H9 (cell line): Measurements from ENCODE around the gene CNTFR. TPM values are rescaled to one million over a fixed set of nuclear protein-coding genes. Genes with fewer than 3 reads are reported as not detected.

Source experiments
- DNase-seq: peaks from one replicate; pipeline ENCODE4 v3.0.0-alpha.2; 2017
- H2AFZ ChIP-seq: one replicate; pipeline ENCODE4 v1.6.1; 2013; ENCODE audit warnings: mild to moderate bottlenecking, low read length, control low read depth, moderate library complexity
- H2AK5ac ChIP-seq: 2 replicates; pipeline ENCODE4 v1.6.1; 2013; ENCODE audit warnings: low read length, control low read depth, mixed read lengths; ENCODE audit not compliant: insufficient read length
- H2BK120ac ChIP-seq: one replicate; pipeline ENCODE4 v1.6.1; 2013; ENCODE audit warnings: low read depth, mild to moderate bottlenecking, low read length, control low read depth, inconsistent platforms; ENCODE audit not compliant: poor library complexity, severe bottlenecking
- H2BK12ac ChIP-seq: 2 replicates; pipeline ENCODE4 v1.6.1; 2013; ENCODE audit warnings: low read length, control low read depth, mixed read lengths, low read depth; ENCODE audit not compliant: insufficient read length
- H2BK15ac ChIP-seq: 2 replicates; pipeline ENCODE4 v1.6.1; 2013; ENCODE audit warnings: low read depth, low read length, control low read depth
- H2BK20ac ChIP-seq: one replicate; pipeline ENCODE4 v1.6.1; 2013; ENCODE audit warnings: low read depth, mild to moderate bottlenecking, low read length, control low read depth, inconsistent platforms; ENCODE audit not compliant: poor library complexity, severe bottlenecking
- H2BK5ac ChIP-seq: 2 replicates; pipeline ENCODE4 v1.6.1; 2013; ENCODE audit warnings: low read length, control low read depth, mixed read lengths; ENCODE audit not compliant: insufficient read length
- H3K14ac ChIP-seq: 2 replicates; pipeline ENCODE4 v1.6.1; 2013; ENCODE audit warnings: low read length, control low read depth; ENCODE audit not compliant: insufficient read depth
- H3K18ac ChIP-seq: 2 replicates; pipeline ENCODE4 v1.6.1; 2013; ENCODE audit warnings: low read depth, mild to moderate bottlenecking, mixed read lengths, low read length, control low read depth; ENCODE audit not compliant: insufficient read length
- H3K23ac ChIP-seq: 2 replicates; pipeline ENCODE4 v1.6.1; 2013; ENCODE audit warnings: low read length, control low read depth, mixed read lengths, low read depth; ENCODE audit not compliant: insufficient read length
- H3K23me2 ChIP-seq: 2 replicates; pipeline ENCODE4 v1.6.1; 2013; ENCODE audit warnings: low read depth, mild to moderate bottlenecking, mixed read lengths, low read length, control low read depth; ENCODE audit not compliant: insufficient read length, poor library complexity, severe bottlenecking
- H3K27ac ChIP-seq: 2 replicates; pipeline ENCODE4 v1.5.1; 2013; ENCODE audit warnings: low read length, control low read depth, mixed read lengths, low read depth; ENCODE audit not compliant: insufficient read length
- H3K27me3 ChIP-seq: 2 replicates; pipeline ENCODE4 v1.6.1; 2013; ENCODE audit warnings: low read length, control low read depth, inconsistent platforms; ENCODE audit not compliant: insufficient read depth
- H3K4ac ChIP-seq: 2 replicates; pipeline ENCODE4 v1.6.1; 2013; ENCODE audit warnings: low read depth, mild to moderate bottlenecking, control low read depth, inconsistent platforms, low read length, moderate library complexity
- H3K4me1 ChIP-seq: 2 replicates; pipeline ENCODE4 v1.6.1; 2013; ENCODE audit warnings: low read length, control low read depth, inconsistent platforms; ENCODE audit not compliant: insufficient read depth
- H3K4me2 ChIP-seq: 2 replicates; pipeline ENCODE4 v1.6.1; 2013; ENCODE audit warnings: low read length, control low read depth, mixed read lengths; ENCODE audit not compliant: insufficient read length, insufficient read depth
- H3K56ac ChIP-seq: 2 replicates; pipeline ENCODE4 v1.6.1; 2013; ENCODE audit warnings: low read depth, mild to moderate bottlenecking, mixed read lengths, low read length, control low read depth; ENCODE audit not compliant: insufficient read length
- H3K79me1 ChIP-seq: 2 replicates; pipeline ENCODE4 v1.6.1; 2013; ENCODE audit warnings: low read depth, mild to moderate bottlenecking, moderate library complexity, low read length, control low read depth, inconsistent platforms; ENCODE audit not compliant: insufficient read depth, poor library complexity, severe bottlenecking
- H3K79me2 ChIP-seq: 2 replicates; pipeline ENCODE4 v1.6.1; 2013; ENCODE audit warnings: low read length, control low read depth, inconsistent platforms; ENCODE audit not compliant: insufficient read depth
- H3K9ac ChIP-seq: 2 replicates; pipeline ENCODE4 v1.6.1; 2013; ENCODE audit warnings: low read length, control low read depth, mixed read lengths; ENCODE audit not compliant: insufficient read length; ENCODE audit errors: extremely low read depth
- H3K9me3 ChIP-seq: one replicate; pipeline ENCODE4 v1.6.1; 2013; ENCODE audit warnings: low read depth, low read length, inconsistent platforms; ENCODE audit not compliant: control insufficient read depth
- H3T11ph ChIP-seq: one replicate; pipeline ENCODE4 v1.6.1; 2013; ENCODE audit warnings: mild to moderate bottlenecking, low read length, control low read depth, inconsistent platforms
- H4K20me1 ChIP-seq: one replicate; pipeline ENCODE4 v1.6.1; 2013; ENCODE audit not compliant: control insufficient read depth, insufficient read length, insufficient read depth
- H4K5ac ChIP-seq: 2 replicates; pipeline ENCODE4 v1.6.1; 2013; ENCODE audit warnings: low read depth, mild to moderate bottlenecking, mixed read lengths, low read length, control low read depth; ENCODE audit not compliant: insufficient read length
- H4K8ac ChIP-seq: replicated peaks from 2 replicates; pipeline ENCODE4 v1.6.1; 2013; ENCODE audit warnings: low read length, control low read depth, mixed read lengths, low read depth; ENCODE audit not compliant: insufficient read length
- H4K91ac ChIP-seq: 2 replicates; pipeline ENCODE4 v1.6.1; 2013; ENCODE audit warnings: low read depth, mild to moderate bottlenecking, moderate library complexity, mixed read lengths, low read length, control low read depth; ENCODE audit not compliant: insufficient read length
- H3K27ac Mint-ChIP-seq, 3 experiments: 2 replicates in 2 of 3; 3 replicates in 1 of 3; pipeline ENCODE4 v1.8.0; 2020 to 2021; ENCODE audit warnings: mixed read lengths in 3 of 3, mild to moderate bottlenecking in 1 of 3, moderate library complexity in 1 of 3
- H3K27me3 Mint-ChIP-seq: 2 replicates; pipeline ENCODE4 v1.8.0; 2021; ENCODE audit warnings: low read depth, mild to moderate bottlenecking, moderate library complexity, mixed read lengths
- H3K36me3 Mint-ChIP-seq, 3 experiments: 2 replicates in 2 of 3; 3 replicates in 1 of 3; pipeline ENCODE4 v1.8.0; 2020 to 2021; ENCODE audit warnings: low read depth in 3 of 3, mixed read lengths in 3 of 3; ENCODE audit not compliant: insufficient read depth in 1 of 3
- H3K4me1 Mint-ChIP-seq, 2 experiments: 2 replicates each; pipeline ENCODE4 v1.8.0; 2020; ENCODE audit warnings: mixed read lengths in 2 of 2
- H3K4me3 Mint-ChIP-seq, 2 experiments: 2 replicates in 1 of 2; 3 replicates in 1 of 2; pipeline ENCODE4 v1.8.0; 2020 to 2021; ENCODE audit warnings: mild to moderate bottlenecking in 2 of 2, mixed read lengths in 2 of 2, moderate library complexity in 1 of 2
- H3K9me3 Mint-ChIP-seq, 2 experiments: 2 replicates in 1 of 2; 3 replicates in 1 of 2; pipeline ENCODE4 v1.8.0; 2020; ENCODE audit warnings: mild to moderate bottlenecking in 2 of 2, mixed read lengths in 2 of 2, moderate library complexity in 1 of 2
- CTCF ChIP-seq: fragments of 200-600 bp; sonication (generic); conservative IDR thresholded peaks from 3 replicates; pipeline ENCODE4 v1.8.0; 2021; ENCODE audit warnings: antibody characterized with exemption, mild to moderate bottlenecking
- WGBS: extraction: QIAGEN DNeasy Blood & Tissue Kit; methylation state at CpG from one replicate; pipeline ENCODE4 v1.1.7; 2013; ENCODE audit warnings: missing lambda C conversion rate, low lambda C conversion rate, mixed read lengths; ENCODE audit not compliant: insufficient read length; ENCODE audit errors: extremely low coverage; 5-methylcytosine and 5-hydroxymethylcytosine counted together
- total RNA-seq: library from RNA; stranded (reverse); gene quantifications from 2 replicates; pipeline ENCODE4 v1.2.1, GENCODE V29; 2021

Gene CNTFR
- total RNA-seq, 1 experiment from 2014 or later, result 0.55 TPM

GRCh38 chr9:34579808-34580163 lies 9.7 kb downstream of the CNTFR start:
- peak overlapping the region in 1 of 2 experiments; percentile 72; a peak in 3 of 5 replicates for H3K4me3 Mint-ChIP-seq
- no peaks in the 10 kb centered on the region for H4K20me1 ChIP-seq
- no peaks in the 10 kb centered on the region for H3K9me3 ChIP-seq
- no peak overlapping the region for H2BK5ac ChIP-seq
- no peak overlapping the region for H2AK5ac ChIP-seq
- H3K27ac ChIP-seq, result no peak overlapping the region
- no peak overlapping the region for H4K5ac ChIP-seq
- no peak for DNase-seq
- no peaks in the 10 kb centered on the region for H3K79me2 ChIP-seq
- H3K27ac Mint-ChIP-seq, result no peak overlapping the region
- H2BK120ac ChIP-seq, result no peak overlapping the region
- no peak overlapping the region for H3T11ph ChIP-seq
- no peak overlapping the region for H2BK12ac ChIP-seq
- no peak overlapping the region for H2BK20ac ChIP-seq
- no peak overlapping the region for H3K56ac ChIP-seq
- peak overlapping the region; percentile 58 for H3K4me2 ChIP-seq
- no peak for TF ChIP-seq CTCF
- no peak overlapping the region for H3K14ac ChIP-seq
- H2BK15ac ChIP-seq, result no peak overlapping the region
- no peak overlapping the region for H3K18ac ChIP-seq
- no peaks in the 10 kb centered on the region for H3K36me3 Mint-ChIP-seq
- H3K4me1 ChIP-seq, result peaks cover 12% of the 10 kb centered on the region
- no peaks in the 10 kb centered on the region for H3K79me1 ChIP-seq
- H4K91ac ChIP-seq, result no peak overlapping the region
- H2AFZ ChIP-seq, result no peak overlapping the region
- peaks cover 0 to 5% of the 10 kb centered on the region in 2 experiments; a peak in 1 of 5 replicates for H3K9me3 Mint-ChIP-seq
- H3K27me3 Mint-ChIP-seq, result peaks cover 95% of the 10 kb centered on the region
- no peak overlapping the region for H4K8ac ChIP-seq
- peaks cover 7% of the 10 kb centered on the region for H3K23me2 ChIP-seq
- peaks cover 43 to 51% of the 10 kb centered on the region in 2 experiments for H3K4me1 Mint-ChIP-seq
- WGBS, result no CpG with 5 or more reads among the region's 5 CpGs
- H3K27me3 ChIP-seq, result peaks cover 27% of the 10 kb centered on the region
- H3K9ac ChIP-seq, result no peak overlapping the region
- no peak overlapping the region for H3K4ac ChIP-seq
- H3K23ac ChIP-seq, result no peak overlapping the region
